ENCODE results near the gene NQO2.

The NQO2 gene, protein sequence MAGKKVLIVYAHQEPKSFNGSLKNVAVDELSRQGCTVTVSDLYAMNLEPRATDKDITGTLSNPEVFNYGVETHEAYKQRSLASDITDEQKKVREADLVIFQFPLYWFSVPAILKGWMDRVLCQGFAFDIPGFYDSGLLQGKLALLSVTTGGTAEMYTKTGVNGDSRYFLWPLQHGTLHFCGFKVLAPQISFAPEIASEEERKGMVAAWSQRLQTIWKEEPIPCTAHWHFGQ

DNA sequence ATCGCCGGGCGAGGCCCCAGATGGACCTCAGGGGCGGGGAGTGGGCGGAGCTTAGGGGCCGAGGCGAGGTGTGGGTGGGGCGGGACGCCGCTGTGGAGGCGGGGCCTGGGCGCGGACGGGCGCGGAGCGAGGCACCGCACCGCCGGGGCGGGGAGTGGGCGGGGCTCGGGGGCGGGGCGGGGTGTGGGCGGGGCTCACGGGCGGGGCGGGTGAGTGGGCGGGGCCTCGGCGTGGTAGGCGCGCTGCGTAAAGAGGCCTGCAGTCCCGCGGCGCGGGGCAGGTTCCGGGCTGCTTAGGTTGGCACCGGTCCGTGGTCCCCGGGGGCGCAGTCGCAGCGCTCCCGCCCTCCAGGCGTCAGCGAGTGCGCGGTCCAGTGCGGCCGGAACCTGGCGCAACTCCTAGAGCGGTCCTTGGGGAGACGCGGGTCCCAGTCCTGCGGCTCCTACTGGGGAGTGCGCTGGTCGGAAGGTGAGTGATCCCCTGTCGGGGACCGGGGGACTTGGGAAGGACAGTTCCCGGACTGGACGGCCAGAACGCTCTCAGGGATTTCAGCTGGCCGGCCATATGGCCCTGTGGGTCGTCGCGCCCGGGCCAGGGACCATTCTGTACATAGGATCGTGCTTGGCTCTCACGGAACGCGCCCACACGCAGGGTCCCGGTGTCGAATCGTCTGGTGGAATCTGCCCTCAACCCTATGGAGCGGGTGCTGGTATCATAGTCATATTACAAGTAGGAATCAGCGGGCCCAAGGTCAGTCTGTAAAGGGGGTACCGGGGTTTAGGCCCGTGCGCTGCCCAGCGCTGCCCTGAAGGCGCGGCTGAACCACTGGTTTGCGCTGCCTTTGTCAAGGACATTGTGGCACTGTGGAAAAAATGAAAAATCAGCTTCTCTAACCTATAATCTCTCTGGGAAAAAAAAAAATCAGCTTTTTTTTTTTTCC lies at the start of gene NQO2:
NQO2 (plus strand) TSS at position 277 of the 940 bp plus-strand sequence. CDS start 6,659 bp downstream, outside the sequence.
- DNase-seq (ENCODE audit: low read depth in 1 of 2, low spot score in 1 of 2) = peak; percentile 80 to 88

GRCh38 chr6:2950713-2951112 lies 49.0 kb upstream of the NQO2 start:
- DNase-seq (ENCODE audit: low read depth in 1 of 2, low spot score in 1 of 2) = no peak

- no peak for DNase-seq (ENCODE audit: low read depth in 1 of 2, low spot score in 1 of 2)
Measured at GRCh38 chr6:2951728-2952127, 48.0 kb upstream of the NQO2 start.

- peak; percentile 32 to 44 for DNase-seq (ENCODE audit: low read depth in 1 of 2, low spot score in 1 of 2)
Measured at GRCh38 chr6:2952557-2953095, 47.1 kb upstream of the NQO2 start.

- no peak for DNase-seq (ENCODE audit: low read depth in 1 of 2, low spot score in 1 of 2)
Measured at GRCh38 chr6:2953098-2953497, 46.6 kb upstream of the NQO2 start.

DNA sequence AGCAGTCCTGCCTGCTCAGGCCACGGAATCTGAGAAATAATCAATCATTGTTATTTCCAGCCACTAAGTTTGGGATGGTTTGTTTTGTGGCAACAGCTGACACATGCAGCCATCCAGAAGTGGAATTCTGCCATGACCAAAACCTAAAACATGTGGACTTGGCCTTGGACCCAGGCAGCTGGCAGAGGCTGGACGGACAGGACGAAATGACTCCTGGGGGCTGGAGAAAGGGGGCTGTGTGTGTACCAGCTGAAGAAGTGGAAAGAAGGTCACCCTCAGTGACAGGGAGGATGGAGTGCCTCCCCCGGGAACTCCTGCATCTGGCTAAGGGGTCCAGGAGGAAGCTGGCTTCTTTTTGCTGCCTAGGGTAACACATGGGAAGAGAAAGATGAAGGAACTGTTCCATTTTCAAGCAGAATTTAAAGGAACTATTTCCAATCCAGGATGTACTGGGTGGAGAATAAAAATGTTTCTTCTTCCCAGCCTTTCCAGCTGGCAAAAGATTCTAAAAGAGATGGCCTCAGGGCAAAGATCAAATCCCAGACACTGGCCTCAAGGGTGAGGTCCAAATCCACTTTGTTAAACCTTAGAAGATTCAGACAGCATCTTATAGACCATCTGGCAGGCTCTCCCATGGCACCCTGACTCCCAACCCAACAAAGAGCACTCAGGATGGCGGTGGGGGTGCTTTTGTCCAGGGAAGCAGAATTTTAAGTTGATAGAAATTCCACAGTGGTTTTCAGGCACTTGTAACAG lies 42.6 kb upstream of the NQO2 start:
- no peak for DNase-seq (ENCODE audit: low read depth in 1 of 2, low spot score in 1 of 2)

DNA sequence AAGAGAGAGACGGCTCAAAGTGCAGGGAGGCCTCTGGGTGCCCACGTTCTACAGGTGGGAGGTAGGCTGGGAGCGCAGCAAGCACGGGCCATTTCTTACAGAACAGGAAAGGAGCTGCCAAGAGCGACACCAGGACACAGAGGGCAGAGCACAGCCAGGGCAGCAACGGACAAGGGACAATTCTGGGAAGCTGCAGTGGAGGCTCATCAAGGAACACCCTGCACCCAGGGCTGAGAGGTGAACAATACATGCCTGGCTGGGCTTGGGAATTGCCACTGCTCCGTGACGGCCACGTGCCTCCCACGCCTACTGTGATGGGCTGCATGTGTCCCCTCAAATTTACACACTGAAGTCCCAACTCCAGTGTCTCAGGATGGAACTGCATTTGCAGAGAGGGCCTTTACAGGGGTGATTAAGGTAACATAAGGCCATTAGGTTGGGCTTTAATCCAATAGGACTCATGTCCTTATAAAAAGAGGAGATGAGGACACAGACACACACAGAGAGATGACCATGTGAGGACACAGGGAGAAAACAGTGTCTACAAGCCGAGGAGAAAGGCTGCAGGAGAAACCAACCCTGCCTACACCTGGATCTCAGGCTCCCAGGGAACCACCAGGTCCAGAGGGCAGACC lies 41.9 kb upstream of the NQO2 start:
- no peak for DNase-seq (ENCODE audit: low read depth in 1 of 2, low spot score in 1 of 2)

- DNase-seq (ENCODE audit: low read depth in 1 of 2, low spot score in 1 of 2) = no peak
Measured at GRCh38 chr6:2958331-2958711, 41.4 kb upstream of the NQO2 start.

- no peak for DNase-seq (ENCODE audit: low read depth in 1 of 2, low spot score in 1 of 2)
Measured at GRCh38 chr6:2958776-2959175, 40.9 kb upstream of the NQO2 start.

DNA sequence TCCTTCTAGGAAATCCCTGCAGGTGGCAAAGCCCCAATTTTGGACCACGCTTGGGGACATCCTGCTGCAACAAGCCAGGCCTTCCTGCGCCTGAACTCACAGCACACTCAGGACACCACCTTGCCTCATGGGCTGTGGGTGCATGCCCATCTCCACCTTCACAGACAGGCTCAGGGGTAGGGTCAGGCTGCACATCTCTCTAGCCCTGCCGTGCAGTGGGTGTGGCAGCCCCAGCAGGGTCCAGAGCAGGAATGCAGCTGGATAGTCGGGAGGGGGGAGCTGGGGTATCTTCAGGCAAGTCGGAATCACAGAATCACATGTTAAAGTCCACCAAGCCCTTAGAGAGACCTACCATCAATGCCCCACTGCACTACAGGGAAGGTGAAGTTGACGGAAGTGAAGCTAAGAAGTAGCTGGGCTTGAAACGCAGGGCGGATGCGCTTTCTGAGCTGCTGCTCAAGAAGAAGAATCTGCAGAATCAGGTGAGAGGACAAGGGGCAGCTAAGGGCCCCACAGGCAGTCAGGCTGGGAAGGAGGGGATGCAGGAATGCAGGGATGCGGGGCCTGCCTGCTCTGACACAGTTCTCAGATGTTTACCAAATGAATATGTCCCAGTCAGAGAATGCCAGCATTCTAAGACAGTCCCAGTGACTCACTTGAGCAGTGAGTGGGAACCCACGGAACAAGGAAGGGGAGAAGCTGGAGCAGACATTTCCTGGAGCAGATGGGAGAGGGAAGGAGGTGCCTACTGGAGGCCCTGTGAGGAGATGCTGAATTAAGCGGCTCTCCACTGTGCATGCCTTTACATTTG lies 39.6 kb upstream of the NQO2 start:
- DNase-seq (ENCODE audit: low read depth in 1 of 2, low spot score in 1 of 2) = no peak

DNA sequence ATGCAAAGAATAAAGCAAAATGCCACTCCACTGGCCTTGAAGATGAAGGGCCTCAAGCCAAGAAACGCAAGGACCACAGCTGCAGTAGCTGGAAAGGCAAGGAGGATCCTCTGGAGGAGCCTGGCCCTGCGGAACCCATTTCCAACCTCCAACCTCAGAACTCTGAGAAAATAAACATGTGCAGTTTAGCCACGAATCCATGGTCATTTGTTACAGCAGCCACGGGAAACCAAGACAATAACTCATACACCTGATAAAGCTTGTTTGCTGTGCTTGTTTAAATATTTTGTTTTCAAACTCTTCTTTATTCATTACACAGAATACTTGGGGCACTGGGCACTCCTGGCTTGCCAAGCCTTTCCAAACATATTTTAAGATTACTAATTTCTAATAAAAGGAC lies 38.8 kb upstream of the NQO2 start:
- DNase-seq (ENCODE audit: low read depth in 1 of 2, low spot score in 1 of 2) = no peak

DNA sequence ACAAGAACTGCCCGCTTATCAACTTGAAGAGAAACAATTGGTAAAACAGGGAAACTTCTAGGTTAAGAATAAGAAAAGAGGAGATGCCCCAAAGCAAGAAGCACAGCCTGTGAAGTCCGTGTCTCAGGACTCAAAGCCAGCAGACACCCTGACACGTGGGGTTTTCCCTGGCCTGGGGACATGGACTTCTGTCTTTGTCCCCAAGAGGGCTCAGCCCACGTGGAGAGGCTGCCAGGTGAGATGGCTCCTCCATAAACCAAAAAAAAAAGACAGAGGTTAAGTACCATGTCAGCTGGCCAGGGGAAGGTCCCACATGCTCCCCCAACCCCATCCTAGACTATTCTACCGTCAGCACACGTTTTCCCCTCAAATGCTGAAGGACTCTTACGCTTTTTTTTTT lies 38.2 kb upstream of the NQO2 start:
- no peak for DNase-seq (ENCODE audit: low read depth in 1 of 2, low spot score in 1 of 2)

DNA sequence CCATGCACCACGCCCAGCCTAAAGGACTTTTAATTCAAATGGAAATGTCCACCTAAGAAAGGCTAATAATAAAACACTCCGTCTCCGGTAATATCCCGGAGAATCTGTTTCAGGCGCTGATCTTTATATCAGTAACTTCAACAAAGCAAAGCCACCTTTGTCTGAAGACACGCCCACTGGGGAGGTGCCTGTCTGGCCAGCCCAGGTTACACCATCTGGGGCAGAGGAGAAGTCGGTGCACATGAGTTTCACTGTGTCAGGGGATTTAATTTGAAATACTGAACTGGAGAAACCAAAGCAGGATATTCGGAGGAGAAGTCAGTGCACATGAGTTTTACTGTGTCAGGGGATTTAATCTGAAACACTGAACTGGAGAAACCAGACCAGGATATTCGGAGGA lies 37.7 kb upstream of the NQO2 start:
- no peak for DNase-seq (ENCODE audit: low read depth in 1 of 2, low spot score in 1 of 2)

GRCh38 chr6:2962636-2963035 lies 37.1 kb upstream of the NQO2 start:
- DNase-seq (ENCODE audit: low read depth in 1 of 2, low spot score in 1 of 2) = no peak

DNA sequence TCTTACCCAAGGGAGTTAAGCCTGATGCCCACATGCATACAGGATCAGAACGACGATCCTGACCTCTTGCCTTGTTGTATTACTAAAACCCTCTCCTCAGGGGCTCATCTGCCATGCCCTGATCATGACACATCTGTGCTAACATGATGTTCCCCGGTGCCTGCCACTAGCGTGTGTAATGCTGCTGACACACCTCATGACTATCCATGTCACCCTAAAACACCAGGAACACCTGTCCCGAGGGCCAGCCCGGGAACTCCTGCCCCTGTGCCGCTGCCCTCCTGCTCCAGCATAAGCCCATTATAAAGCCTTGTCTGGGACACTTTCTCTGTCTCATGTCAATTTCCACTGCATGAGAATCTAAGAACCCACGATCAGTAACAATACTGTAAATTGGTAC lies 35.9 kb upstream of the NQO2 start:
- DNase-seq (ENCODE audit: low read depth in 1 of 2, low spot score in 1 of 2) = no peak

DNA sequence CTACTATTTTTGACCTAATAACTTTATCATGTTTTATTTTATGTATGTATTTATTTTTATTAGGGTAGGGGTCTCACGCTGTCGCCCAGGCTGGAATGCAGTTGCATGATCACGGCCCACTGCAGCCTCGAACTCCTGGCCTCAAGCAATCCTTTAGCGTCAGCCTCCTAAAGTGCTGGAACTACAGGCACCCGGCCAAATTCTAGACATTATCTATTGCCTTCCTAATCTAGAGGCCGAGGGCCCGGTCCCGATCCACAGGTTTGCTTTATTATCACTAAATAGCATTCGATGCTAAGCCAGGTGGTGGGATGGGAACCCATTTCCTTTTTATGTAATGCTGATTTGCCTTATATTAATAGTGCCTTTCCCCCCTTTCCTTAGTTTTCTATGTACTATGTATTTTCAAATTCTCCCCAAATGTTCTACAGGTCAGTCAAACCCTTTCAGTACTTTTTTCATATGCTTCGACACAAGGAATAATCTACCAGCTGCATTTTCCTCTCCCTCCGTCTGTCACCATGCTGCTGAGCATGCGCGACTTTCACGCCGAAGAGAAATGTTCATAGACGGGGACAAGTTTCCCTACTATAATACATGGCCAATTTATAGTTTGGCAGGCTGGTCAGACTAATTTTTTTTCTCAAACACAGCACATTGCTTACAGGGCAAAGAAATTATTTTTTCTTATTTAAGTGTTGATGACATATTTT lies 34.7 kb upstream of the NQO2 start:
- no peak for DNase-seq (ENCODE audit: low read depth in 1 of 2, low spot score in 1 of 2)

DNA sequence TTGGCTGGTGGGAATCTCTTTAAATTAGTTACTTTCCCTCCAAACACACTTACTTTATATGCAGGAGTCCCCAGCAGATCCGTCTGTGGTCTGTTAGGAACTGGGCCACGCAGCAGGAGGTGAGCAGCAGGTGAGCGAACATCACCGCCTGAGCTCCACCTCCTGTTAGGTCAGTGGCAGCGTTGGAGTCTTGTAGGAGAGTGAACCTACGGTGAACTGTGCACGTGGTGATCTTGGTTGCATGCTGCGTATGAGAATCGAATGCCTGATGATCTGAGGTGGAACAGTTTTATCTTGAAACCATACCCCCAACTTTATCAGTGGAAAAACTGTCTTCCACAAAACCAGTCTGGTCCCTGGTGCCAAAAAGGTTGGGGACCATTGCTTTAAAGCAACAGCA lies 33.3 kb upstream of the NQO2 start:
- DNase-seq (ENCODE audit: low read depth in 1 of 2, low spot score in 1 of 2) = no peak

GRCh38 chr6:2967936-2968335 lies 31.8 kb upstream of the NQO2 start:
- DNase-seq (ENCODE audit: low read depth in 1 of 2, low spot score in 1 of 2) = no peak

GRCh38 chr6:2968600-2969135 lies 31.0 kb upstream of the NQO2 start:
- DNase-seq (ENCODE audit: low read depth in 1 of 2, low spot score in 1 of 2) = no peak
